Activated naive CD8-positive, alpha-beta T cell treated with anti-CD3 and anti-CD28 coated beads, Interleukin-2, amount 50 U/mL, for 24 hours (primary cell): ENCODE measurements around the gene BTBD9.

ENCODE experiments used
- ATAC-seq: fragments of 150-1000 bp; cut with Tn5 transposase; one replicate; pipeline ENCODE4 v1.10.0; 2021
- DNase-seq: peaks from one replicate; pipeline ENCODE4 v3.0.0; 2021
- H3K27ac Mint-ChIP-seq: one replicate; pipeline ENCODE4 v1.8.0; 2021; ENCODE audit warnings: mild to moderate bottlenecking, mixed read lengths
- H3K27me3 Mint-ChIP-seq: one replicate; pipeline ENCODE4 v1.8.0; 2021; ENCODE audit warnings: mixed read lengths
- H3K36me3 Mint-ChIP-seq: one replicate; pipeline ENCODE4 v1.8.0; 2021; ENCODE audit warnings: low read depth, mixed read lengths
- H3K4me1 Mint-ChIP-seq: one replicate; pipeline ENCODE4 v1.8.0; 2021; ENCODE audit warnings: mixed read lengths
- H3K4me3 Mint-ChIP-seq: one replicate; pipeline ENCODE4 v1.8.0; 2021; ENCODE audit warnings: mild to moderate bottlenecking, moderate library complexity, mixed read lengths
- H3K9me3 Mint-ChIP-seq: one replicate; pipeline ENCODE4 v1.8.0; 2021; ENCODE audit warnings: mixed read lengths

The BTBD9 gene

DNA sequence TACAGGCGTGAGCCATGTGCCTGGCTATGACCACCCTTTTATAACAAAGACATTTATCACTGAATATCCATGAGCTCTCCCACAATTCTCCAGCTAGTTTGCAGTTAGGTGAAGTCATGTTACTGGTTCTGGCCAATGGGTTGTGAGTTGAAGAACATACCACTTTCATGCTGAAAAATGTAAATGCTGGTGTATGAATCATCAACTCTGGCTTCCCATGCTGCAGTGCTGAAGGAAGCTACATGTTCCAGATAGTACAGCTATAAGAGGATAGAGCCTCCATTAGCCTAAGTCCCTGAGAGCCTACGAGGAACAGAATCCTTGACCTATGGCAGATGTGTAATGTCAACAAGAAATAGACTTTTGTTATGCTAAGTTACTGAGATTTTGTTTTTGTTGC lies 180.4 kb downstream of the BTBD9 start:
- Mint-ChIP-seq H3K4me3 (no peak overlapping the region), H3K36me3 (peaks cover 3% of the 10 kb centered on the region), H3K27me3 (no peaks in the 10 kb centered on the region), H3K4me1 (no peaks in the 10 kb centered on the region), H3K27ac (no peak overlapping the region), H3K9me3 (peaks cover 10% of the 10 kb centered on the region)
- ATAC-seq (no peak), DNase-seq (no peak)

DNA sequence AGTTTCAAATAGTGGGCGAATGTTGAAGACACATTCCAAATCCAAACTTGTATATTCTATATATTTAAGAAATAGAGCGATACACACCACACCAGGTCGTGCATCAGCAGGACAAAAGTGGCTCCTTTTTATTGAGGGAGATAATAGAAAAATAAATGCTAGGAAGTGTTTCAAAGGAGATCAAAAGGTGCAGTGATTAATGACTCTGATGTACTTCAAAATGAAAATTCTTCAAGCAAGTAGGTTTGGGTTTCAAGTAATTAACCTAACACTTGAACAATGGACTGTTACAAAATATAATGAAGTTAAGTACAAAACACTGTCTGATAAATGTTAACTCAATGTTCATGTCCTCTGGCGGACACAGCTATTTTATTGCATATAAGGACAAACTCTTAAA lies 185.9 kb downstream of the BTBD9 start:
- Mint-ChIP-seq H3K4me1 (peaks cover 3% of the 10 kb centered on the region), H3K27me3 (no peaks in the 10 kb centered on the region), H3K9me3 (no peaks in the 10 kb centered on the region), H3K27ac (no peak overlapping the region), H3K36me3 (peaks cover 10% of the 10 kb centered on the region), H3K4me3 (no peak overlapping the region)
- ATAC-seq = no peak
- no peak for DNase-seq

GRCh38 chr6:38452816-38453660 lies 186.7 kb downstream of the BTBD9 start:
- no peaks in the 10 kb centered on the region for H3K9me3 Mint-ChIP-seq
- H3K27me3 Mint-ChIP-seq = no peaks in the 10 kb centered on the region
- H3K27ac Mint-ChIP-seq = no peak overlapping the region
- peaks cover 3% of the 10 kb centered on the region for H3K4me1 Mint-ChIP-seq
- ATAC-seq = no peak
- H3K4me3 Mint-ChIP-seq = no peak overlapping the region
- no peak for DNase-seq
- peaks cover 10% of the 10 kb centered on the region for H3K36me3 Mint-ChIP-seq

DNA sequence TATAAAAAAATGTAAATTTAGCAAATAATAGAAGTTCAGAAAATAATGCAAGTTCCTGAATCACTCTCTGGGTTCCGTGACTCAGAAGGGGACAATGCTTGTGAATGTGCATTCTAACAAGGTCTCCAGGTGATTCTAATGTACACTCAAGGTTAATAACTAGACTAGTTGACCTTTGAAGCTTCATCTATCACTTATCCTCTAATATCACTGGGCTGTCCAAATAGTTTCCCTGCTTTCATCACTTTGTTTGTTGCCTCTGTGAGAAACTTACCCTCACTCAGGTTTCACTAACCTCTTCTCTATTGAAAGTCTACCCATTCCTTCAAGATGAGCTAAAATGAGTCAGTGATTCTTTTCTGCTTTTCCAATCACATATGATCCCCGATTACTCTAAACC lies 189.0 kb downstream of the BTBD9 start:
- DNase-seq = no peak
- peaks cover 10% of the 10 kb centered on the region for H3K36me3 Mint-ChIP-seq
- H3K4me1 Mint-ChIP-seq = peaks cover 3% of the 10 kb centered on the region
- no peak overlapping the region for H3K4me3 Mint-ChIP-seq
- no peaks in the 10 kb centered on the region for H3K27me3 Mint-ChIP-seq
- ATAC-seq = no peak
- no peaks in the 10 kb centered on the region for H3K9me3 Mint-ChIP-seq
- no peak overlapping the region for H3K27ac Mint-ChIP-seq

DNA sequence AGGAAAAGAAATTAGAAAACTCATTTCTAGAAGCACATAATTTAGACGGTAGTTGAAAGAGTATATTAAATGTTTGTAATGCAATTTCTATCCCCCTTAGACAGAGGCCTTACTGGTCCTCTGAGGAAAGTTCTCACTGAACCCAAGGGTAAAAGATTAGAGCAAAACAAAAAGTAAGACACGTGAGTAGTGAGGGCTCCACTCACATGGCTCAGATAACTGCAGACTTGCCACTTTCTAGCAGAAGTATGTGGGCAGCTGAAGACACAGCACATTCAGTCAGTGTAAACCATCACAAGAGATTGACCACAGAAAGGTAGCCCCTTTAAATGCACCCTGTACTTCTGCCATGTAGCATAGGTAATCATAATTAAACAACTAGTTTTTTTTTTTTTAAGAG lies 193.8 kb downstream of the BTBD9 start:
- no peak overlapping the region for H3K27ac Mint-ChIP-seq

GRCh38 chr6:38445336-38445735 lies 194.4 kb downstream of the BTBD9 start:
- DNase-seq (no peak), ATAC-seq (no peak)
- Mint-ChIP-seq H3K27me3 (no peaks in the 10 kb centered on the region), H3K9me3 (no peaks in the 10 kb centered on the region), H3K36me3 (peaks cover 6% of the 10 kb centered on the region), H3K4me1 (peaks cover 11% of the 10 kb centered on the region), H3K27ac (no peak overlapping the region), H3K4me3 (no peak overlapping the region)

More for the DNA sequence above, 193.8 kb downstream of the BTBD9 start:
- H3K9me3 Mint-ChIP-seq = no peaks in the 10 kb centered on the region
- H3K4me3 Mint-ChIP-seq = no peak overlapping the region
- H3K4me1 Mint-ChIP-seq = peaks cover 13% of the 10 kb centered on the region
- no peaks in the 10 kb centered on the region for H3K27me3 Mint-ChIP-seq
- DNase-seq = no peak
- H3K36me3 Mint-ChIP-seq = peaks cover 9% of the 10 kb centered on the region
- no peak for ATAC-seq

- H3K27me3 Mint-ChIP-seq = no peaks in the 10 kb centered on the region
- no peaks in the 10 kb centered on the region for H3K9me3 Mint-ChIP-seq
- ATAC-seq = peak; percentile 61
- H3K4me1 Mint-ChIP-seq = peaks cover 11% of the 10 kb centered on the region
- no peak overlapping the region for H3K27ac Mint-ChIP-seq
- DNase-seq = no peak
- H3K4me3 Mint-ChIP-seq = no peak overlapping the region
- H3K36me3 Mint-ChIP-seq = no peaks in the 10 kb centered on the region
Measured at GRCh38 chr6:38443352-38444144, 196.2 kb downstream of the BTBD9 start.

DNA sequence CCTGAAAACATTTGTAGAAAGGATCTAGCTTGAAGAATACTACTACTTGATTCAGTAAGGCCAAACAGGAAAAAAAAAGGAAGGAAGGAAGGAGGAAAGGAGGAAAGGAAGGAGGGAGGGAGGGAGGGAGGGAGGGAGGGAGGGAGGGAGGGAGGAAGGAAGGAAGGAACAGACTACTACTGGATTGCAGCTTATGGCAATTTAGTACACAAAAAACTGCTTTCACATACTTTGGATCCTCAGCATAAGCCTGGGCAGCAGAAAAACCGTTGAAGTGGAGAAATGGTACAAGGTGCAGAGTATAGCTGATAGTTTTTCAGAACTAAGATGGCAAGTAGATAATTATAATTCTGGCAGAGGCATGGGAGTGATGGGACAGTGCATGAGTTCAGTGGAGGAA lies 201.6 kb downstream of the BTBD9 start:
- H3K9me3 Mint-ChIP-seq = peaks cover 4% of the 10 kb centered on the region
- peaks cover 22% of the 10 kb centered on the region for H3K4me1 Mint-ChIP-seq
- no peak for DNase-seq
- H3K4me3 Mint-ChIP-seq = no peak overlapping the region
- no peak overlapping the region for H3K27ac Mint-ChIP-seq
- no peak for ATAC-seq
- H3K27me3 Mint-ChIP-seq = no peaks in the 10 kb centered on the region
- peaks cover 2% of the 10 kb centered on the region for H3K36me3 Mint-ChIP-seq

DNA sequence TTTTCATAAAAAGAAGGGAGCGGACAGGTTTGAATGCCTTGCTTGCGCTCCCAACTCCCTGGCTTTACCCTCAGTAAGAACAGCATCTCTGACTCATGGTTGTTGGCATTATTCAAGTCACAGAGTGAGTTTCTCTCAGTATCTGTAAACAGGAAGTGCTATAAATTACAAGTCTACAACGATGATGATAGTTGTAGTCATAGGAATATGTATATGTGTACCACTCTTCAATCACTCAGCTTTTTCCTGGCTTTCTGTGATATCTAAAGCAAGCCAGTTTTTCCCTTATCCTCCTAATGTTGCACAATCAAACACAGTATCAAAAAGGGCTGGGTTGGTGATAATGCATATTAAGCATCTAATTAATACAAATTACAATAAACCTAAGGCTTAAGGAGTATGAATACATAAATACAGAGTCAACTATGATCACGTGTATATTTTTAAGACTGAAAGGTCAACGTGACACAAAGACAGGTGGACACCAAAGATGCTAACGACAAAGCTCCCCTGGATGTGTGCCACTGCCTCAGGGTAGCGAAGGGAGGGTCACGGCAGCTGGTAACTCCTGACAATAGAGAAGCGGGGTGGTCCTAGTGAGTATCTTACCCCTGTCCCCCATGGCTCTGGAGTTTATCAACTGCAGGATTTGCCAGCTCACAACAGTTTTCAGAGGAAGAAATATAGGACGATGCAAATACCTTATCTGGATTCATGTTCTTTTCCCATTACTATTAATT lies 202.8 kb downstream of the BTBD9 start:
- Mint-ChIP-seq H3K4me3 (no peak overlapping the region), H3K9me3 (peaks cover 4% of the 10 kb centered on the region), H3K27ac (no peak overlapping the region), H3K36me3 (peaks cover 8% of the 10 kb centered on the region), H3K27me3 (no peaks in the 10 kb centered on the region), H3K4me1 (peaks cover 34% of the 10 kb centered on the region)
- ATAC-seq (no peak), DNase-seq (no peak)

DNA sequence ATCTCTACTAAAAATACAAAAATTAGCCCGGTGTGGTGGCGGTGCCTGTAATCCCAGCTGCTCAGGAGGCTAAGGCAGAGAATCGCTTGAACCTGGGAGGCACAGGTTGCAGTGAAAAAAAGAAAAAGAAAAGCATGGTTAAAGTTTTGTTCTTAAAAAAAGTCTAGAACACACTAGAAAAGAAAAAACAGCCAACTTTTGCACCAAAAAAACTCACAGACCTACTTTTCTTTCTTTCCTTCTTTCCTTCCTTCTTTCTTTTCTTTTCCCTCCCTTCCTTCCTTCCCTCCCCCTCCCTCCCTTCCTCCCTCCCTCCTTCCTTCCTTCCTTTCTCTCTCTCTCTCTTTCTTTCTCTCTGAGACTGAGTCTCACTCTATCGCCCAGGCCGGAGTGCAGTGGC lies 204.4 kb downstream of the BTBD9 start:
- Mint-ChIP-seq H3K4me3 (no peak overlapping the region), H3K27ac (no peak overlapping the region), H3K27me3 (no peaks in the 10 kb centered on the region), H3K9me3 (peaks cover 4% of the 10 kb centered on the region), H3K4me1 (peaks cover 37% of the 10 kb centered on the region), H3K36me3 (peaks cover 12% of the 10 kb centered on the region)
- DNase-seq = no peak
- no peak for ATAC-seq

GRCh38 chr6:38434051-38434450 lies 205.7 kb downstream of the BTBD9 start:
- no peaks in the 10 kb centered on the region for H3K27me3 Mint-ChIP-seq
- peaks cover 37% of the 10 kb centered on the region for H3K4me1 Mint-ChIP-seq
- no peak overlapping the region for H3K4me3 Mint-ChIP-seq
- no peak overlapping the region for H3K27ac Mint-ChIP-seq
- peaks cover 12% of the 10 kb centered on the region for H3K36me3 Mint-ChIP-seq
- no peak for DNase-seq
- H3K9me3 Mint-ChIP-seq = peaks cover 4% of the 10 kb centered on the region
- no peak for ATAC-seq

DNA sequence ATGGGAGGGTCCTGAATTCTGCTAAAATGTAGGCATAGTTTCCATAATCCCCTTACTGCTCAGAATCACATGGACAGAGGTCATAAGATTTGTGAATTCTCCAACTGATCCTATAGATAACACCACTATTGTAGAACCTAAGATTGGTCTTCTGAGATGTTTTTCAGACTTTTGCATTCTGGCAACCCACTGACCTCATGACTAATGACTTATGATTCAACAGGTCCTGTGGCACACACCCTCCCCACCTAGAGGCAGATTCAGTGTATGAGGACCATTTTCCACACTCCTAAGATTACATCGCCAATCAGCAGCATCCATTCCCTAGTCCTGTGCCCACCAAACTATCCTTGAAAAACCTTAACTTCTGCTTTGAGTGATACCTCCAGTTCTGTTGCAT lies 207.2 kb downstream of the BTBD9 start:
- peak overlapping the region; percentile 11 for H3K27ac Mint-ChIP-seq
- ATAC-seq (peak; percentile 80), DNase-seq (no peak)
- H3K36me3 Mint-ChIP-seq = peaks cover 12% of the 10 kb centered on the region
- no peak overlapping the region for H3K4me3 Mint-ChIP-seq
- H3K4me1 Mint-ChIP-seq = peaks cover 43% of the 10 kb centered on the region
- H3K27me3 Mint-ChIP-seq = no peaks in the 10 kb centered on the region
- peaks cover 4% of the 10 kb centered on the region for H3K9me3 Mint-ChIP-seq

- no peak overlapping the region for H3K27ac Mint-ChIP-seq
- no peak overlapping the region for H3K4me3 Mint-ChIP-seq
- DNase-seq (no peak), ATAC-seq (peak; percentile 42)
- H3K4me1 Mint-ChIP-seq = peaks cover 42% of the 10 kb centered on the region
- no peaks in the 10 kb centered on the region for H3K27me3 Mint-ChIP-seq
- H3K36me3 Mint-ChIP-seq = peaks cover 11% of the 10 kb centered on the region
- peaks cover 4% of the 10 kb centered on the region for H3K9me3 Mint-ChIP-seq
Measured at GRCh38 chr6:38432079-38432478, 207.7 kb downstream of the BTBD9 start.

GRCh38 chr6:38429546-38429945 lies 210.2 kb downstream of the BTBD9 start:
- Mint-ChIP-seq H3K27ac (no peak overlapping the region), H3K36me3 (peaks cover 10% of the 10 kb centered on the region), H3K4me3 (no peak overlapping the region), H3K27me3 (no peaks in the 10 kb centered on the region), H3K4me1 (peaks cover 35% of the 10 kb centered on the region), H3K9me3 (peaks cover 4% of the 10 kb centered on the region)
- DNase-seq = no peak
- no peak for ATAC-seq
